H4 (cell line): ENCODE results near the gene GALNT7. TPM values are rescaled to one million over a fixed set of nuclear protein-coding genes. Genes with fewer than 3 reads are reported as not detected.
A peak's percentile ranks its signal among the peaks of the same experiment; 100 is the strongest.
"Not testable (repeated sequence)": the region's sequence is repeated elsewhere in the genome, so short reads cannot be mapped to it uniquely, and the experiment has no call there.

Source experiments
- DNase-seq: peaks from one replicate; pipeline ENCODE4 v3.0.0-alpha.2; 2015; ENCODE audit warnings: low spot score
- total RNA-seq: library from RNA; depleted of rRNA; stranded (reverse); fragments of >200 nt; shearing (Covaris generic); gene quantifications from 2 replicates; pipeline ENCODE4 v1.2.3, GENCODE V29; 2014; rRNA removed

The GALNT7 gene
- 56.7 and 57.1 TPM in 2 replicates for total RNA-seq

- DNase-seq: peak; percentile 72
These were observed at the start of gene GALNT7 for GRCh38 chr4:173168396-173169177. GALNT7 (plus strand) TSS chr4:173168811; CDS start chr4:173168836, 25 bp downstream.

- DNase-seq: not testable (repeated sequence)
These were observed 49.8 kb upstream of the GALNT7 start for GRCh38 chr4:173118819-173119218.

GRCh38 chr4:173119818-173120217 lies 48.8 kb upstream of the GALNT7 start:
- DNase-seq: no peak

GRCh38 chr4:173121076-173121561 lies 47.5 kb upstream of the GALNT7 start:
- DNase-seq: peak; percentile 18

GRCh38 chr4:173124209-173124865 lies 44.3 kb upstream of the GALNT7 start:
- DNase-seq: no peak

GRCh38 chr4:173125216-173125812 lies 43.3 kb upstream of the GALNT7 start:
- DNase-seq: no peak

GRCh38 chr4:173128199-173128890 lies 40.3 kb upstream of the GALNT7 start:
- no peak for DNase-seq

- no peak for DNase-seq
These were observed 37.9 kb upstream of the GALNT7 start for GRCh38 chr4:173130687-173131086.

- no peak for DNase-seq
These were observed 34.2 kb upstream of the GALNT7 start for GRCh38 chr4:173134426-173134825.

- peak; percentile 18 for DNase-seq
These were observed 33.3 kb upstream of the GALNT7 start for GRCh38 chr4:173135241-173135847.

- no peak for DNase-seq
These were observed 30.0 kb upstream of the GALNT7 start for GRCh38 chr4:173138624-173139023.

GRCh38 chr4:173139561-173139960 lies 29.1 kb upstream of the GALNT7 start:
- DNase-seq: no peak

- no peak for DNase-seq
These were observed 23.5 kb upstream of the GALNT7 start for GRCh38 chr4:173145131-173145530.

GRCh38 chr4:173146456-173146855 lies 22.2 kb upstream of the GALNT7 start:
- no peak for DNase-seq

- no peak for DNase-seq
These were observed 17.1 kb upstream of the GALNT7 start for GRCh38 chr4:173151496-173151895.

GRCh38 chr4:173152104-173152503 lies 16.5 kb upstream of the GALNT7 start:
- DNase-seq: no peak

- DNase-seq: no peak
These were observed 15.2 kb upstream of the GALNT7 start for GRCh38 chr4:173153445-173153844.

- DNase-seq: no peak
These were observed 8.8 kb upstream of the GALNT7 start for GRCh38 chr4:173159791-173160190.

- DNase-seq: no peak
These were observed 7.7 kb upstream of the GALNT7 start for GRCh38 chr4:173160871-173161270.

- DNase-seq: no peak
These were observed 7.3 kb upstream of the GALNT7 start for GRCh38 chr4:173161311-173161710.

GRCh38 chr4:173165706-173166105 lies 2.9 kb upstream of the GALNT7 start:
- no peak for DNase-seq

- DNase-seq: no peak
These were observed 2.1 kb upstream of the GALNT7 start for GRCh38 chr4:173166491-173166890.
